ENCODE measurements around the gene CDH16. TPM values are rescaled to one million over a fixed set of nuclear protein-coding genes. Genes with fewer than 3 reads are reported as not detected.
A peak's percentile ranks its signal among the peaks of the same experiment; 100 is the strongest.

CDH16 gene
- total and polyA plus RNA-seq, 2 experiments from 2014 or later: not detected

- TF ChIP-seq ETS1 (IDR thresholded peaks at IDR 0.05) (peak; percentile 80; the same call in 1 of the 2 replicates), EZH2phosphoT487 (IDR thresholded peaks at IDR 0.05; ENCODE audit: unreplicated experiment) (no peak), ZNF331 (CRISPR knock-in tag; IDR thresholded peaks at IDR 0.05; ENCODE audit: low read depth) (no peak)
Measured at GRCh38 chr16:66934138-66934838, 15.6 kb upstream of the CDH16 start, which contains the start of gene CIAO2B (continued).

- Histone ChIP-seq H3K4me2 (peak overlapping the region; percentile 96), H3F3A (replicated peaks; ENCODE audit: low read depth) (0 out of 2 replicates have a peak, but pooled peaks cover 6% of the 10 kb centered on the region), H3K36me3 (ENCODE audit: insufficient read depth) (no peaks in the 10 kb centered on the region), H3K4me3 (peak overlapping the region; percentile 91), H3K9me2 (ENCODE audit: insufficient read depth) (no peaks in the 10 kb centered on the region), H3K4me1 (ENCODE audit: insufficient read depth) (peaks cover 8% of the 10 kb centered on the region), H4K20me1 (replicated peaks; ENCODE audit: insufficient read depth) (peaks cover 10% of the 10 kb centered on the region), H2AFZ (peak overlapping the region; percentile 93), H3K79me2 (replicated peaks; ENCODE audit: insufficient read depth) (peaks cover 3% of the 10 kb centered on the region; the same call in 1 of the 2 replicates), H3K27me3 (ENCODE audit: insufficient read depth) (peaks cover 27% of the 10 kb centered on the region), H3K27ac (ENCODE audit: low read depth) (no peak overlapping the region)
- peaks cover 12% of the 10 kb centered on the region for H3K4me1 Mint-ChIP-seq
- H3K36me3 Mint-ChIP-seq (ENCODE audit: low read depth): peaks cover 5% of the 10 kb centered on the region; the same call in 1 of the 3 replicates
- peak overlapping the region; percentile 87 for H3K27ac Mint-ChIP-seq
- no peak for DNase-seq (ENCODE audit: low spot score)
- peak overlapping the region; percentile 98 for H3K4me3 Mint-ChIP-seq
- no peaks in the 10 kb centered on the region for H3K9me3 Mint-ChIP-seq
- peaks cover 38% of the 10 kb centered on the region for H3K27me3 Mint-ChIP-seq (ENCODE audit: insufficient read depth, low read depth, poor library complexity)
- no peak for TF ChIP-seq POLR2AphosphoS5 (IDR thresholded peaks at IDR 0.05; ENCODE audit: low read depth)
- ATAC-seq: no peak; the same call in 2 of the 3 replicates
Measured at GRCh38 chr16:66933776-66934137, 15.1 kb upstream of the CDH16 start.

DNA sequence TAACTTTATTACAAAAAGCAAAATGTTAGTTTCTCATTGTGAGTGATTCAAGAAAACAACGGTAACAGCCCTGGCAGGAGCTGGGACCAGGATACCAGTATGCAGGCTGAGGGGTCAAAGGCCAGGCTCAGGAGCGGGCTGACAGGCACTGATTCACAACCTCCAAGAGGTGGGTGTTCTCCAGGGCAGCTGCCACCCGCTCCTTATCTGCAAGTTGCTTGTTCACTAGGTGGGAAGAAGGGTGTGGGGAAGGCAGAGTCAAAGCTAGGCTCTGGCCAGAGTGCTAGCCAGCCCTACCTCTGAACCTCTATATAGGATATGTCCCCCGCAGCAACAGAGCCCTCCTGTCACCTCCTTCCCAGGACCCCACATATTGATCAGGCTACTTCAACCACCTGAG lies 13.4 kb upstream of the CDH16 start:
- ATAC-seq: no peak
- Histone ChIP-seq H3K4me3 (no peak overlapping the region), H3K27me3 (ENCODE audit: insufficient read depth) (peaks cover 33% of the 10 kb centered on the region), H3F3A (replicated peaks; ENCODE audit: low read depth) (0 out of 2 replicates have a peak, but pooled peaks cover 6% of the 10 kb centered on the region), H2AFZ (no peak overlapping the region), H3K79me2 (replicated peaks; ENCODE audit: insufficient read depth) (peaks cover 3% of the 10 kb centered on the region; the same call in 1 of the 2 replicates), H3K27ac (ENCODE audit: low read depth) (no peak overlapping the region), H3K4me1 (ENCODE audit: insufficient read depth) (peaks cover 8% of the 10 kb centered on the region), H3K36me3 (ENCODE audit: insufficient read depth) (no peaks in the 10 kb centered on the region), H3K4me2 (no peak overlapping the region), H3K9me2 (ENCODE audit: insufficient read depth) (no peaks in the 10 kb centered on the region), H4K20me1 (replicated peaks; ENCODE audit: insufficient read depth) (peaks cover 7% of the 10 kb centered on the region)
- Mint-ChIP-seq H3K4me3 (no peak overlapping the region), H3K9me3 (no peaks in the 10 kb centered on the region), H3K36me3 (ENCODE audit: low read depth) (peaks cover 5% of the 10 kb centered on the region; the same call in 1 of the 3 replicates), H3K4me1 (peaks cover 18% of the 10 kb centered on the region), H3K27me3 (ENCODE audit: insufficient read depth, low read depth, poor library complexity) (peaks cover 40% of the 10 kb centered on the region), H3K27ac (no peak overlapping the region)
- no peak for DNase-seq (ENCODE audit: low spot score)
- no peak for TF ChIP-seq POLR2AphosphoS5 (IDR thresholded peaks at IDR 0.05; ENCODE audit: low read depth)
- no peak for TF ChIP-seq STAT1 (IDR thresholded peaks at IDR 0.05; ENCODE audit: unreplicated experiment)
- TF ChIP-seq JUNB (IDR thresholded peaks at IDR 0.05; ENCODE audit: unreplicated experiment): no peak
- TF ChIP-seq, protein P1, sequence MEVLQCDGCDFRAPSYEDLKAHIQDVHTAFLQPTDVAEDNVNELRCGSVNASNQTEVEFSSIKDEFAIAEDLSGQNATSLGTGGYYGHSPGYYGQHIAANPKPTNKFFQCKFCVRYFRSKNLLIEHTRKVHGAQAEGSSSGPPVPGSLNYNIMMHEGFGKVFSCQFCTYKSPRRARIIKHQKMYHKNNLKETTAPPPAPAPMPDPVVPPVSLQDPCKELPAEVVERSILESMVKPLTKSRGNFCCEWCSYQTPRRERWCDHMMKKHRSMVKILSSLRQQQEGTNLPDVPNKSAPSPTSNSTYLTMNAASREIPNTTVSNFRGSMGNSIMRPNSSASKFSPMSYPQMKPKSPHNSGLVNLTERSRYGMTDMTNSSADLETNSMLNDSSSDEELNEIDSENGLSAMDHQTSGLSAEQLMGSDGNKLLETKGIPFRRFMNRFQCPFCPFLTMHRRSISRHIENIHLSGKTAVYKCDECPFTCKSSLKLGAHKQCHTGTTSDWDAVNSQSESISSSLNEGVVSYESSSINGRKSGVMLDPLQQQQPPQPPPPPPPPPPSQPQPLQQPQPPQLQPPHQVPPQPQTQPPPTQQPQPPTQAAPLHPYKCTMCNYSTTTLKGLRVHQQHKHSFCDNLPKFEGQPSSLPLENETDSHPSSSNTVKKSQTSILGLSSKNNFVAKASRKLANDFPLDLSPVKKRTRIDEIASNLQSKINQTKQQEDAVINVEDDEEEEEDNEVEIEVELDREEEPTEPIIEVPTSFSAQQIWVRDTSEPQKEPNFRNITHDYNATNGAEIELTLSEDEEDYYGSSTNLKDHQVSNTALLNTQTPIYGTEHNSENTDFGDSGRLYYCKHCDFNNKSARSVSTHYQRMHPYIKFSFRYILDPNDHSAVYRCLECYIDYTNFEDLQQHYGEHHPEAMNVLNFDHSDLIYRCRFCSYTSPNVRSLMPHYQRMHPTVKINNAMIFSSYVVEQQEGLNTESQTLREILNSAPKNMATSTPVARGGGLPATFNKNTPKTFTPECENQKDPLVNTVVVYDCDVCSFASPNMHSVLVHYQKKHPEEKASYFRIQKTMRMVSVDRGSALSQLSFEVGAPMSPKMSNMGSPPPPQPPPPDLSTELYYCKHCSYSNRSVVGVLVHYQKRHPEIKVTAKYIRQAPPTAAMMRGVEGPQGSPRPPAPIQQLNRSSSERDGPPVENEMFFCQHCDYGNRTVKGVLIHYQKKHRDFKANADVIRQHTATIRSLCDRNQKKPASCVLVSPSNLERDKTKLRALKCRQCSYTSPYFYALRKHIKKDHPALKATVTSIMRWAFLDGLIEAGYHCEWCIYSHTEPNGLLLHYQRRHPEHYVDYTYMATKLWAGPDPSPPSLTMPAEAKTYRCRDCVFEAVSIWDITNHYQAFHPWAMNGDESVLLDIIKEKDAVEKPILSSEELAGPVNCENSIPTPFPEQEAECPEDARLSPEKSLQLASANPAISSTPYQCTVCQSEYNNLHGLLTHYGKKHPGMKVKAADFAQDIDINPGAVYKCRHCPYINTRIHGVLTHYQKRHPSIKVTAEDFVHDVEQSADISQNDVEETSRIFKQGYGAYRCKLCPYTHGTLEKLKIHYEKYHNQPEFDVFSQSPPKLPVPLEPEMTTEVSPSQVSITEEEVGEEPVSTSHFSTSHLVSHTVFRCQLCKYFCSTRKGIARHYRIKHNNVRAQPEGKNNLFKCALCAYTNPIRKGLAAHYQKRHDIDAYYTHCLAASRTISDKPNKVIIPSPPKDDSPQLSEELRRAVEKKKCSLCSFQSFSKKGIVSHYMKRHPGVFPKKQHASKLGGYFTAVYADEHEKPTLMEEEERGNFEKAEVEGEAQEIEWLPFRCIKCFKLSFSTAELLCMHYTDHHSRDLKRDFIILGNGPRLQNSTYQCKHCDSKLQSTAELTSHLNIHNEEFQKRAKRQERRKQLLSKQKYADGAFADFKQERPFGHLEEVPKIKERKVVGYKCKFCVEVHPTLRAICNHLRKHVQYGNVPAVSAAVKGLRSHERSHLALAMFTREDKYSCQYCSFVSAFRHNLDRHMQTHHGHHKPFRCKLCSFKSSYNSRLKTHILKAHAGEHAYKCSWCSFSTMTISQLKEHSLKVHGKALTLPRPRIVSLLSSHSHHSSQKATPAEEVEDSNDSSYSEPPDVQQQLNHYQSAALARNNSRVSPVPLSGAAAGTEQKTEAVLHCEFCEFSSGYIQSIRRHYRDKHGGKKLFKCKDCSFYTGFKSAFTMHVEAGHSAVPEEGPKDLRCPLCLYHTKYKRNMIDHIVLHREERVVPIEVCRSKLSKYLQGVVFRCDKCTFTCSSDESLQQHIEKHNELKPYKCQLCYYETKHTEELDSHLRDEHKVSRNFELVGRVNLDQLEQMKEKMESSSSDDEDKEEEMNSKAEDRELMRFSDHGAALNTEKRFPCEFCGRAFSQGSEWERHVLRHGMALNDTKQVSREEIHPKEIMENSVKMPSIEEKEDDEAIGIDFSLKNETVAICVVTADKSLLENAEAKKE (CRISPR knock-in tag; IDR thresholded peaks at IDR 0.05): no peak
- TF ChIP-seq NANOG (IDR thresholded peaks at IDR 0.05; ENCODE audit: borderline replicate concordance): no peak
- no peak for TF ChIP-seq ETS1 (IDR thresholded peaks at IDR 0.05)
- no peak for TF ChIP-seq ZNF114 (CRISPR knock-in tag; IDR thresholded peaks at IDR 0.05)
- no peak for TF ChIP-seq EZH2 (IDR thresholded peaks at IDR 0.05; ENCODE audit: low read depth, unreplicated experiment)

Data from GM23338 (cell line).